DND-41 (cell line): Measurements from ENCODE around the gene HSF2BP.

Source experiments
- ATAC-seq: fragments of 200-7000 bp; cut with Tn5 transposase; 3 replicates; pipeline ENCODE4 v1.9.1; 2021; ENCODE audit warnings: low read depth; ENCODE audit not compliant: insufficient read depth
- DNase-seq: peaks from one replicate; pipeline ENCODE4 v3.0.0-alpha.2; 2020
- H2AFZ ChIP-seq: 2 replicates; pipeline ENCODE4 v1.6.0; 2012; ENCODE audit warnings: low read depth, low read length
- H3K27ac ChIP-seq: 2 replicates; pipeline ENCODE4 v1.5.1; 2012; ENCODE audit warnings: low read length, inconsistent platforms
- H3K27me3 ChIP-seq: fragments of 200-600 bp; sonication (generic); 2 replicates; pipeline ENCODE4 v1.6.0; 2012; ENCODE audit warnings: low read length, mild to moderate bottlenecking, inconsistent platforms; ENCODE audit not compliant: insufficient read depth, poor library complexity
- H3K36me3 ChIP-seq: 2 replicates; pipeline ENCODE4 v1.5.1; 2012; ENCODE audit warnings: low read length, inconsistent platforms; ENCODE audit not compliant: insufficient read depth
- H3K4me1 ChIP-seq: 2 replicates; pipeline ENCODE4 v1.5.1; 2012; ENCODE audit warnings: mild to moderate bottlenecking, low read length; ENCODE audit not compliant: insufficient read depth
- H3K4me2 ChIP-seq: 2 replicates; pipeline ENCODE4 v1.6.0; 2012; ENCODE audit warnings: mild to moderate bottlenecking, moderate library complexity, low read length, inconsistent platforms; ENCODE audit not compliant: insufficient read depth
- H3K4me3 ChIP-seq, 2 experiments: fragments of 200-600 bp in 1 of 2; shearing (Covaris generic) in 1 of 2; 2 replicates each; pipeline ENCODE4 v1.5.1; 2012 to 2016; ENCODE audit warnings: inconsistent platforms in 2 of 2, low read length in 2 of 2, mild to moderate bottlenecking in 2 of 2, low read depth in 1 of 2, moderate library complexity in 1 of 2
- H3K79me2 ChIP-seq: 2 replicates; pipeline ENCODE4 v1.6.0; 2012; ENCODE audit warnings: low read length, inconsistent platforms; ENCODE audit not compliant: insufficient read depth
- H3K9ac ChIP-seq: 2 replicates; pipeline ENCODE4 v1.6.0; 2012; ENCODE audit warnings: low read depth, mild to moderate bottlenecking, inconsistent platforms, low read length, moderate library complexity
- H3K9me3 ChIP-seq: 2 replicates; pipeline ENCODE4 v1.5.1; 2012; ENCODE audit warnings: low read length, moderate library complexity, mild to moderate bottlenecking, inconsistent platforms; ENCODE audit not compliant: insufficient read depth, severe bottlenecking
- H4K20me1 ChIP-seq: 2 replicates; pipeline ENCODE4 v1.6.0; 2012; ENCODE audit warnings: low read length; ENCODE audit not compliant: insufficient read depth
- EZH2 ChIP-seq: IDR thresholded peaks from 3 replicates; pipeline ENCODE4 v1.6.1; 2012; ENCODE audit warnings: borderline replicate concordance, low read depth, mild to moderate bottlenecking, moderate library complexity, low read length, inconsistent platforms; ENCODE audit not compliant: severe bottlenecking
- TF ChIP-seq, protein P1 (sequence below): IDR thresholded peaks from 2 replicates; pipeline ENCODE4 v1.5.1; 2012; ENCODE audit warnings: borderline replicate concordance, low read length, moderate library complexity, mild to moderate bottlenecking; ENCODE audit not compliant: poor library complexity, severe bottlenecking; ENCODE audit errors: extremely low read depth

HSF2BP gene

DNA sequence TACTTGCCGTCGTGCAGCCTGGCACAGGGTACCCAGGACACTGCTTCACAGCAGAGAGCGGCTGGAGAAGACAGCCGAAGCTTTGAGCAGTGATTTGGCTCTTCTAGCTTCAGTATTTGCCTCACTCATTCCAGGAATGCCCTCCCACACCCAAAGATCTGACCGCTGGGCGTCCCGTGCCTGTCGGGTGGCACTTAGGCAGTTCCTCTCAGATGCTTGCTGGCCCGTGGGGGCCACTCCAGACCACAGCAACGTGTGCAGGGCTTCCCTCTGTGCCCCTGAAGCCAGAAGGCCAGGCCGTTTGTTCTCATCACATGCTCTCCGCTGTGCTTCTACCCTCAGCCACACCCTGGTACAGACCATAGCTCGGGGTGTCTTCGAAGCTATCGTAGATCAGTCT, 17.1 kb upstream of the HSF2BP start:
- H3K79me2 ChIP-seq: peaks cover 25% of the 10 kb centered on the region; the same call in 1 of the 2 replicates
- H3K36me3 ChIP-seq: peaks cover 88% of the 10 kb centered on the region
- ATAC-seq (no peak), DNase-seq (no peak)
- H3K9ac ChIP-seq: no peak overlapping the region
- no peak overlapping the region for H3K4me2 ChIP-seq
- H3K27ac ChIP-seq: no peak overlapping the region
- no peaks in the 10 kb centered on the region for H3K27me3 ChIP-seq
- H3K9me3 ChIP-seq: no peaks in the 10 kb centered on the region
- no peaks in the 10 kb centered on the region for H3K4me1 ChIP-seq
- H4K20me1 ChIP-seq: peaks cover 6% of the 10 kb centered on the region; the same call in 1 of the 2 replicates
- TF ChIP-seq EZH2: no peak
- TF ChIP-seq, protein P1, sequence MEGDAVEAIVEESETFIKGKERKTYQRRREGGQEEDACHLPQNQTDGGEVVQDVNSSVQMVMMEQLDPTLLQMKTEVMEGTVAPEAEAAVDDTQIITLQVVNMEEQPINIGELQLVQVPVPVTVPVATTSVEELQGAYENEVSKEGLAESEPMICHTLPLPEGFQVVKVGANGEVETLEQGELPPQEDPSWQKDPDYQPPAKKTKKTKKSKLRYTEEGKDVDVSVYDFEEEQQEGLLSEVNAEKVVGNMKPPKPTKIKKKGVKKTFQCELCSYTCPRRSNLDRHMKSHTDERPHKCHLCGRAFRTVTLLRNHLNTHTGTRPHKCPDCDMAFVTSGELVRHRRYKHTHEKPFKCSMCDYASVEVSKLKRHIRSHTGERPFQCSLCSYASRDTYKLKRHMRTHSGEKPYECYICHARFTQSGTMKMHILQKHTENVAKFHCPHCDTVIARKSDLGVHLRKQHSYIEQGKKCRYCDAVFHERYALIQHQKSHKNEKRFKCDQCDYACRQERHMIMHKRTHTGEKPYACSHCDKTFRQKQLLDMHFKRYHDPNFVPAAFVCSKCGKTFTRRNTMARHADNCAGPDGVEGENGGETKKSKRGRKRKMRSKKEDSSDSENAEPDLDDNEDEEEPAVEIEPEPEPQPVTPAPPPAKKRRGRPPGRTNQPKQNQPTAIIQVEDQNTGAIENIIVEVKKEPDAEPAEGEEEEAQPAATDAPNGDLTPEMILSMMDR: no peak
- H2AFZ ChIP-seq: no peak overlapping the region
- H3K4me3 ChIP-seq: no peak overlapping the region

DNA sequence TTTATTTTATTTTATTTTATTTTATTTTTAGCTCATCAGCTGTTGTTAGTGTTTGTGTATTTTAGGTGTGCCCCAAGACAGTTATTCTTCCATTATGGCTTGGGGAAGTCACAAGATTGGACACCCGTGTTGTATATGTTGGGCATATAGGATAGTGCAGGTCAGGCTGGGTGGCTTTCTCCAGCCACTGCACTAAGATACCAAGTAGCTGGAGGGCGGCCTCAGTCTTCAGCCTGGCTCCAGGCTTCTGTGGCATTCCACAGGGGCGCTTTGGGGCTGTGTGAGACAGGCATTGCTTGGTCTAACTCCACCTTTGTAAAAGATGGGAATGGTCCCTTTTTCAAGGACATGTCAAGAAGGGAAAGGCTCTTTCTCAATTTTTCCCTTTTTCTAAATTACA, 16.6 kb upstream of the HSF2BP start:
- ATAC-seq: no peak
- H4K20me1 ChIP-seq: peaks cover 11% of the 10 kb centered on the region; the same call in 1 of the 2 replicates
- H3K36me3 ChIP-seq: peaks cover 91% of the 10 kb centered on the region

DNA sequence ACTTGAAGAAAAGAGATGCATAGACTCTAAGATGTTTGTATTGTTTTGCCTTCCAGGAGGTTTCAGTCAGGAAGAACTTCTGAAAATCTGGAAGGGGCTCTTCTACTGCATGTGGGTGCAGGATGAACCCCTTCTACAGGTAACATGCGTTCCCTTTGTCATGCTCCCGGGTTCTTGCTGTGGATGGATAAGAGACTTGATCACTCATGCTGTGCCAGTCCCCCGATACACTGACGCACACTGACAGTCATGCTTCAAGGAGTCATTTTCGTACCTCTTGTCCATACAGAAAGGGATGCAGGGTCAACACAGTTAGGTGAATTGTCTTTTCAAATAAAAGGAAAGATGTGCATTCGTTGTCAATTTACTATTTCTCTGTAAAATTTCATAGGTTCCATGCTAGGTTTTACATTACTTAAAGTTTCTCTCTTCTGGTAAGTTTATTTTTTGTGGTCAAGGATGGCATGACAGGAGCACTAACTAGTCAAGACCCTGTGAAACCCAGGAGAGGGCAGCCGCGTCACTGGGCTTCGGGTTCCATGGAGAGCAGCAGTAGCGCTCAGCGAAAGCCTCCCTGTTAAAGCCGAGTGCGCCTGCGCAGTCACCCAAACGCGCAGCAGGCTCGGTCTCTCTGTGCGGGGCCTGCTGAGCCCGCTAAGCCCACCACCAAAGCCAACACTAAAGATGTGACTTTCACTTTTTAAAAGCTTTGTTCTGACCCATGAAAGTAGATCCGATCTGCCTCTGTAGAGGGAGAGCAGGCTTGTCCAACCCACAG, 10.7 kb upstream of the HSF2BP start:
- no peaks in the 10 kb centered on the region for H3K9me3 ChIP-seq
- H3K4me2 ChIP-seq: no peak overlapping the region
- H4K20me1 ChIP-seq: peaks cover 49% of the 10 kb centered on the region
- no peak overlapping the region for H3K27ac ChIP-seq
- peaks cover 68% of the 10 kb centered on the region for H3K36me3 ChIP-seq
- H3K4me1 ChIP-seq: no peaks in the 10 kb centered on the region
- no peak overlapping the region for H2AFZ ChIP-seq
- H3K4me3 ChIP-seq: no peak overlapping the region
- ATAC-seq (no peak), DNase-seq (no peak)
- H3K79me2 ChIP-seq: peaks cover 72% of the 10 kb centered on the region
- TF ChIP-seq EZH2: no peak
- TF ChIP-seq, protein P1: no peak
- no peaks in the 10 kb centered on the region for H3K27me3 ChIP-seq
- no peak overlapping the region for H3K9ac ChIP-seq

More for the DNA sequence above, 16.6 kb upstream of the HSF2BP start:
- no peak overlapping the region for H3K4me3 ChIP-seq
- TF ChIP-seq, protein P1: no peak
- no peak for TF ChIP-seq EZH2
- no peaks in the 10 kb centered on the region for H3K9me3 ChIP-seq
- no peak overlapping the region for H3K9ac ChIP-seq
- no peak overlapping the region for H3K27ac ChIP-seq
- H3K4me1 ChIP-seq: no peaks in the 10 kb centered on the region
- H3K79me2 ChIP-seq: peaks cover 30% of the 10 kb centered on the region; the same call in 1 of the 2 replicates
- no peak overlapping the region for H3K4me2 ChIP-seq
- no peak for DNase-seq
- H3K27me3 ChIP-seq: no peaks in the 10 kb centered on the region
- no peak overlapping the region for H2AFZ ChIP-seq
